Keratinocyte (primary cell): ENCODE results near the gene CCR6. TPM values are rescaled to one million over a fixed set of nuclear protein-coding genes. Genes with fewer than 3 reads are reported as not detected.

Experiments used
- DNase-seq: peaks from one replicate; pipeline ENCODE4 v3.0.0-alpha.2; 2011; ENCODE audit warnings: low read depth, missing footprints, low spot score
- FAIRE-seq: peaks from 2 replicates; lab custom pipeline; 2011; peaks lifted over from hg19 to GRCh38; lab: Jason Lieb, UNC
- H2AFZ ChIP-seq: 2 replicates; pipeline ENCODE4 v1.6.0; 2012; ENCODE audit warnings: low read length, control low read depth, inconsistent platforms; ENCODE audit not compliant: control insufficient read depth
- H3K27ac ChIP-seq: 2 replicates; pipeline ENCODE4 v1.5.1; 2011; ENCODE audit warnings: low read length; ENCODE audit not compliant: control insufficient read depth, insufficient read depth
- H3K27me3 ChIP-seq: 3 replicates; pipeline ENCODE4 v1.6.0; 2011; ENCODE audit warnings: low read length; ENCODE audit not compliant: control insufficient read depth, insufficient read depth; ENCODE audit errors: extremely low read depth
- H3K36me3 ChIP-seq, 2 experiments: 2 replicates in 1 of 2; 3 replicates in 1 of 2; pipeline ENCODE4 v1.5.1; 2011; ENCODE audit warnings: low read length in 2 of 2, mild to moderate bottlenecking in 1 of 2; ENCODE audit not compliant: control insufficient read depth in 2 of 2, insufficient read depth in 2 of 2; ENCODE audit errors: extremely low read depth in 1 of 2
- H3K4me1 ChIP-seq: 3 replicates; pipeline ENCODE4 v1.5.1; 2011; ENCODE audit warnings: low read length; ENCODE audit not compliant: control insufficient read depth, insufficient read depth; ENCODE audit errors: extremely low read depth
- H3K4me2 ChIP-seq: 3 replicates; pipeline ENCODE4 v1.6.0; 2011; ENCODE audit warnings: low read depth, low read length; ENCODE audit not compliant: control insufficient read depth, insufficient read depth; ENCODE audit errors: extremely low read depth
- H3K4me3 ChIP-seq, 3 experiments: fragments of 200-600 bp in 1 of 3; sonication (generic) in 1 of 3; 2 replicates in 2 of 3; 3 replicates in 1 of 3; pipeline ENCODE4 v1.5.1; 2011 to 2016; ENCODE audit warnings: low read length in 3 of 3, mild to moderate bottlenecking in 3 of 3, control low read depth in 2 of 3, inconsistent platforms in 1 of 3, low read depth in 1 of 3, mixed read lengths in 1 of 3, mixed run types in 1 of 3, moderate library complexity in 1 of 3; ENCODE audit not compliant: control insufficient read depth in 2 of 3, insufficient read depth in 2 of 3; ENCODE audit errors: extremely low read depth in 1 of 3
- H3K79me2 ChIP-seq: 2 replicates; pipeline ENCODE4 v1.6.0; 2012; ENCODE audit warnings: low read length; ENCODE audit not compliant: control insufficient read depth, insufficient read depth
- H3K9ac ChIP-seq: 3 replicates; pipeline ENCODE4 v1.6.0; 2011; ENCODE audit warnings: low read length; ENCODE audit not compliant: control insufficient read depth, insufficient read depth; ENCODE audit errors: extremely low read depth
- H3K9me1 ChIP-seq: 3 replicates; pipeline ENCODE4 v1.6.0; 2011; ENCODE audit warnings: low read length; ENCODE audit not compliant: control insufficient read depth, insufficient read depth; ENCODE audit errors: extremely low read depth
- H3K9me3 ChIP-seq: 2 replicates; pipeline ENCODE4 v1.5.1; 2012; ENCODE audit warnings: low read depth, low read length; ENCODE audit not compliant: control insufficient read depth
- H4K20me1 ChIP-seq: 3 replicates; pipeline ENCODE4 v1.6.0; 2011; ENCODE audit warnings: low read length; ENCODE audit not compliant: control insufficient read depth, insufficient read depth; ENCODE audit errors: extremely low read depth
- EZH2 ChIP-seq: IDR thresholded peaks from one replicate; pipeline ENCODE4 v1.6.1; 2012; ENCODE audit warnings: inconsistent platforms, mild to moderate bottlenecking, low read length, moderate library complexity
- dilution Hi-C: fragments of 300-500 bp; cut with MboI; formaldehyde crosslinking; loops from one replicate; pipeline ENCODE4 v1.7.0; 2020; ENCODE audit warnings: low sequenced_read_pairs; ENCODE audit not compliant: extremely low pct_ligation_motif_present
- polyA plus RNA-seq, 5 experiments: library from polyadenylated mRNA; depleted of rRNA in 3 of 5; stranded (reverse) in 3 of 5; stranded (forward) in 1 of 5; unstranded in 1 of 5; fragments of >200 nt; gene quantifications; 1 replicate in 1 of 5; 2 replicates in 3 of 5; 3 replicates in 1 of 5; pipeline versions ENCODE4 v1.2.1 to v1.2.3, GENCODE V29; 2011 to 2012; ENCODE audit warnings: missing spikeins in 2 of 5, low read depth in 1 of 5, low replicate concordance in 1 of 5
- TF ChIP-seq, protein P1 (sequence below), 3 experiments: IDR thresholded peaks in 1 of 3; conservative IDR thresholded peaks in 1 of 3; optimal IDR thresholded peaks in 1 of 3; 2 replicates in 2 of 3; 3 replicates in 1 of 3; pipeline versions ENCODE3 to v1.5.1; 2011; ENCODE audit warnings: low read length in 3 of 3, mild to moderate bottlenecking in 3 of 3, moderate library complexity in 2 of 3, control low read depth in 1 of 3, inconsistent platforms in 1 of 3; ENCODE audit not compliant: insufficient read depth in 2 of 3; ENCODE audit errors: extremely low read depth in 1 of 3

The CCR6 gene
- polyA plus RNA-seq, 1 donor (not counting 4 experiments of a cell fraction or from before 2014, with no cell fraction given): not detected

GRCh38 chr6:167118839-167119238 lies 4.1 kb upstream of the CCR6 start:
- H3K36me3 ChIP-seq: no peaks in the 10 kb centered on the region
- H4K20me1 ChIP-seq: no peaks in the 10 kb centered on the region
- no peaks in the 10 kb centered on the region for H3K4me1 ChIP-seq
- no peak for TF ChIP-seq EZH2
- TF ChIP-seq, protein P1, sequence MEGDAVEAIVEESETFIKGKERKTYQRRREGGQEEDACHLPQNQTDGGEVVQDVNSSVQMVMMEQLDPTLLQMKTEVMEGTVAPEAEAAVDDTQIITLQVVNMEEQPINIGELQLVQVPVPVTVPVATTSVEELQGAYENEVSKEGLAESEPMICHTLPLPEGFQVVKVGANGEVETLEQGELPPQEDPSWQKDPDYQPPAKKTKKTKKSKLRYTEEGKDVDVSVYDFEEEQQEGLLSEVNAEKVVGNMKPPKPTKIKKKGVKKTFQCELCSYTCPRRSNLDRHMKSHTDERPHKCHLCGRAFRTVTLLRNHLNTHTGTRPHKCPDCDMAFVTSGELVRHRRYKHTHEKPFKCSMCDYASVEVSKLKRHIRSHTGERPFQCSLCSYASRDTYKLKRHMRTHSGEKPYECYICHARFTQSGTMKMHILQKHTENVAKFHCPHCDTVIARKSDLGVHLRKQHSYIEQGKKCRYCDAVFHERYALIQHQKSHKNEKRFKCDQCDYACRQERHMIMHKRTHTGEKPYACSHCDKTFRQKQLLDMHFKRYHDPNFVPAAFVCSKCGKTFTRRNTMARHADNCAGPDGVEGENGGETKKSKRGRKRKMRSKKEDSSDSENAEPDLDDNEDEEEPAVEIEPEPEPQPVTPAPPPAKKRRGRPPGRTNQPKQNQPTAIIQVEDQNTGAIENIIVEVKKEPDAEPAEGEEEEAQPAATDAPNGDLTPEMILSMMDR (optimal IDR thresholded peaks at IDR 0.05 in 1 of 3, IDR thresholded peaks at IDR 0.05 in 1 of 3, conservative IDR thresholded peaks at IDR 0.05 in 1 of 3; ENCODE audit: extremely low read depth in 1 of 3, insufficient read depth in 2 of 3, low read length in 3 of 3): no peak
- no peak overlapping the region for H3K27ac ChIP-seq
- no peak overlapping the region for H2AFZ ChIP-seq
- H3K9me1 ChIP-seq: no peaks in the 10 kb centered on the region
- dilution Hi-C loops: no loop called here
- FAIRE-seq (no peak), DNase-seq (no peak)
- no peaks in the 10 kb centered on the region for H3K9me3 ChIP-seq
- no peak overlapping the region for H3K4me3 ChIP-seq
- no peak overlapping the region for H3K4me2 ChIP-seq
- peaks cover 16% of the 10 kb centered on the region for H3K27me3 ChIP-seq
- no peaks in the 10 kb centered on the region for H3K79me2 ChIP-seq
- no peak overlapping the region for H3K9ac ChIP-seq

- Histone ChIP-seq H3K36me3 (no peaks in the 10 kb centered on the region), H3K9ac (no peak overlapping the region), H3K27ac (no peak overlapping the region), H2AFZ (no peak overlapping the region), H3K9me3 (no peaks in the 10 kb centered on the region), H3K4me1 (no peaks in the 10 kb centered on the region), H3K9me1 (no peaks in the 10 kb centered on the region), H3K4me3 (no peak overlapping the region), H3K79me2 (no peaks in the 10 kb centered on the region), H3K27me3 (peaks cover 15% of the 10 kb centered on the region), H3K4me2 (no peak overlapping the region), H4K20me1 (no peaks in the 10 kb centered on the region)
- DNase-seq: no peak
- dilution Hi-C loops: no loop called here
- TF ChIP-seq, protein P1 (optimal IDR thresholded peaks at IDR 0.05 in 1 of 3, IDR thresholded peaks at IDR 0.05 in 1 of 3, conservative IDR thresholded peaks at IDR 0.05 in 1 of 3; ENCODE audit: extremely low read depth in 1 of 3, insufficient read depth in 2 of 3, low read length in 3 of 3): no peak
- no peak for TF ChIP-seq EZH2
- FAIRE-seq: no peak
Measured at GRCh38 chr6:167119670-167120582, 3.0 kb upstream of the CCR6 start.
